NB4 (cell line): ENCODE measurements around the gene TMPRSS7.
"Not testable (repeated sequence)": the region's sequence is repeated elsewhere in the genome, so short reads cannot be mapped to it uniquely, and the experiment has no call there.

ENCODE experiments used
- DNase-seq: peaks from one replicate; pipeline ENCODE4 v3.0.0; 2010; ENCODE audit warnings: low read depth
- H3K4me3 ChIP-seq: one replicate; pipeline ENCODE4 v1.5.1; 2011; ENCODE audit warnings: mild to moderate bottlenecking, low read depth, low read length, moderate library complexity
- MYC ChIP-seq: IDR thresholded peaks from 2 replicates; pipeline ENCODE4 v1.6.1; 2011; ENCODE audit warnings: low read depth, low read length
- POLR2A ChIP-seq: IDR thresholded peaks from 2 replicates; pipeline ENCODE4 v1.6.1; 2011; ENCODE audit warnings: mild to moderate bottlenecking; ENCODE audit not compliant: insufficient read length; ENCODE audit errors: extremely low read depth
- TF ChIP-seq, protein P1 (sequence below): IDR thresholded peaks from one replicate; pipeline ENCODE4 v1.5.1; 2012; ENCODE audit warnings: low read depth, low read length
- TF ChIP-seq, protein P2 (sequence below): IDR thresholded peaks from 2 replicates; pipeline ENCODE4 v1.6.1; 2011; ENCODE audit warnings: low read depth, low read length

The TMPRSS7 gene

DNA sequence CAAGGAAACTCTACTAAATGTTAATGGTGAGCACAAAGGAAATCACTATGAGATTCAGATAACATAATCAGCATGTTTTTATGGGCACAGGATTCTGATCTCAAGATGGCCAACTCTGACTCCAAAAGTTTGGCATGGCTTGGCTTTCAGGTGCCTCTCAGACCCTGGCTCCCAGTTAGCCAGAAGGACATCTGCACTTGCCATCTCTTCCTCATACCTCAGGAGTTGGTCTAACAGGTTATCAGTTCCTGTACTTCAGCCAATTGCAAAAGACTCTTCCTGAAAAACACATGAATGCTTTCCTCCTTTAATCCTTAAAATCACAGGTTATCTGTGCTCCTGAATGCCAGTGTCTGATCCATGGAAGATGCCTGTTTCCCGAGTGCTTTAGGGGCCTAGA lies 25.0 kb downstream of the TMPRSS7 start:
- no peak for DNase-seq
- H3K4me3 ChIP-seq: no peak overlapping the region
- TF ChIP-seq MYC (no peak), POLR2A (no peak)
- TF ChIP-seq, protein P1, sequence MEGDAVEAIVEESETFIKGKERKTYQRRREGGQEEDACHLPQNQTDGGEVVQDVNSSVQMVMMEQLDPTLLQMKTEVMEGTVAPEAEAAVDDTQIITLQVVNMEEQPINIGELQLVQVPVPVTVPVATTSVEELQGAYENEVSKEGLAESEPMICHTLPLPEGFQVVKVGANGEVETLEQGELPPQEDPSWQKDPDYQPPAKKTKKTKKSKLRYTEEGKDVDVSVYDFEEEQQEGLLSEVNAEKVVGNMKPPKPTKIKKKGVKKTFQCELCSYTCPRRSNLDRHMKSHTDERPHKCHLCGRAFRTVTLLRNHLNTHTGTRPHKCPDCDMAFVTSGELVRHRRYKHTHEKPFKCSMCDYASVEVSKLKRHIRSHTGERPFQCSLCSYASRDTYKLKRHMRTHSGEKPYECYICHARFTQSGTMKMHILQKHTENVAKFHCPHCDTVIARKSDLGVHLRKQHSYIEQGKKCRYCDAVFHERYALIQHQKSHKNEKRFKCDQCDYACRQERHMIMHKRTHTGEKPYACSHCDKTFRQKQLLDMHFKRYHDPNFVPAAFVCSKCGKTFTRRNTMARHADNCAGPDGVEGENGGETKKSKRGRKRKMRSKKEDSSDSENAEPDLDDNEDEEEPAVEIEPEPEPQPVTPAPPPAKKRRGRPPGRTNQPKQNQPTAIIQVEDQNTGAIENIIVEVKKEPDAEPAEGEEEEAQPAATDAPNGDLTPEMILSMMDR: no peak
- TF ChIP-seq, protein P2, sequence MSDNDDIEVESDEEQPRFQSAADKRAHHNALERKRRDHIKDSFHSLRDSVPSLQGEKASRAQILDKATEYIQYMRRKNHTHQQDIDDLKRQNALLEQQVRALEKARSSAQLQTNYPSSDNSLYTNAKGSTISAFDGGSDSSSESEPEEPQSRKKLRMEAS: no peak

DNA sequence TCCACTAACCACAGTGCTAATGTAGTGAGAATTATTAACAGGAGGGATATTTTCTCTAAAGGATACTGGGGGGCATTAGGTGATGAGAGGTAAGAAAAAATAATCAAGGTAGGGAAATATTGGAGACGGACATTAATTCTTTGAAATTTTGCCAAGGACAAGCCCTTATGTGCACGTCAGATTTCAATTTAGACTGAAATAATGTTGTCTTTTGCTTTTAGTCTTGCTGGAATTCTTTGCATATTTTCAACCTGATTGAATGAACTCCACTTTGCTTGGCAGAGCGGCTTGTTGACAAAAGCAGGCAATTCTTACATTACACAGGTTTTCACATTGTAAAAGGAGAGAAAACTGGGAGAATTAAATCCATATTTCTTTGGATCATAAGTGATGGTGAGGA lies 26.6 kb downstream of the TMPRSS7 start:
- DNase-seq: no peak
- TF ChIP-seq, protein P2: no peak
- TF ChIP-seq POLR2A: no peak
- TF ChIP-seq, protein P1: no peak
- no peak for TF ChIP-seq MYC
- no peak overlapping the region for H3K4me3 ChIP-seq

DNA sequence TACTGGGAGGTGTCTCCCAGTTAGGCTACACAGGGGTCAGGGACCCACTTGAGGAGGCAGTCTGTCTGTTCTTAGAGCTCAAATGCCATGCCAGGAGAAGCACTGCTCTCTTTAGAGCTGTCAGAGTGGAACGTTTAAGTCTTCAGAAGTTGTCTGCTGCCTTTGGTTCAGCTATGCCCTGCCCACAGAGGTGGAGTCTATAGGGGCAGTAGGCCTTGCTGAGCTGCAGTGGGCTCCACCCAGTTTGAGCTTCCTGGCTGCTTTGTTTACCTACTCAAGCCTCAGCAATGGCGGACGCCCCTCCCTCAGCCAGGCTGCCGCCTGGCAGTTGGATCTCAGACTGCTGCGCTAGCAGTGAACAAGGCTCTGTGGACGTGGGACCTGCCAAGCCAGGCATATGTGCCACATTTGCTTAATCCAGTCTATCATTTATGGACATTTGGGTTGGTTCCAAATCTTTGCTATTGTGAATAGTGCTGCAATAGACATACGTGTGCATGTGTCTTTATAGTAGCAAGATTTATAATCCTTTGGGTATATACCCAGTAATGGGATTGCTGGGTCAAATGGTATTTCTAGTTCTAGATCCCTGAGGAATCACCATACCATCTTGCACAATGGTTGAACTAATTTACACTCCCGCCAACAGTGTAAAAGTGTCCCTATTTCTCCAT lies 38.0 kb downstream of the TMPRSS7 start:
- not testable (repeated sequence) for DNase-seq, H3K4me3 ChIP-seq

DNA sequence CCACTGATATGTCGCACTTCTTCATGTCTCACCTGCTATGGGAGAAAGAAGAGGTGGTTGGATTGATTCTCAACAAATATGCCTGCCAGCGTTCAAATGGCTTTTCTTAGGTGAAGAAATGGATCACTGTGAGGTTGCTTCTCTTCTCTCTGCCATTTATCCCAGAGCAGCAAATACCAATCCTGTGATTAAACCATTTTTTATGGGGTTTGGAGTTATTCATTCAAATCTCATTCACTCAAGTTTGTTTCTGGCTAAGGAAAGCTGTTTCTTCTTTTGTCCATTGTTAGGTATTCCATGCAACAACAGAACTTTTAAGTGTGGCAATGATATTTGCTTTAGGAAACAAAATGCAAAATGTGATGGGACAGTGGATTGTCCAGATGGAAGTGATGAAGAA lies 39.5 kb downstream of the TMPRSS7 start:
- DNase-seq: no peak
- TF ChIP-seq MYC: no peak
- TF ChIP-seq, protein P1: no peak
- no peak for TF ChIP-seq POLR2A
- TF ChIP-seq, protein P2: no peak
- no peak overlapping the region for H3K4me3 ChIP-seq

DNA sequence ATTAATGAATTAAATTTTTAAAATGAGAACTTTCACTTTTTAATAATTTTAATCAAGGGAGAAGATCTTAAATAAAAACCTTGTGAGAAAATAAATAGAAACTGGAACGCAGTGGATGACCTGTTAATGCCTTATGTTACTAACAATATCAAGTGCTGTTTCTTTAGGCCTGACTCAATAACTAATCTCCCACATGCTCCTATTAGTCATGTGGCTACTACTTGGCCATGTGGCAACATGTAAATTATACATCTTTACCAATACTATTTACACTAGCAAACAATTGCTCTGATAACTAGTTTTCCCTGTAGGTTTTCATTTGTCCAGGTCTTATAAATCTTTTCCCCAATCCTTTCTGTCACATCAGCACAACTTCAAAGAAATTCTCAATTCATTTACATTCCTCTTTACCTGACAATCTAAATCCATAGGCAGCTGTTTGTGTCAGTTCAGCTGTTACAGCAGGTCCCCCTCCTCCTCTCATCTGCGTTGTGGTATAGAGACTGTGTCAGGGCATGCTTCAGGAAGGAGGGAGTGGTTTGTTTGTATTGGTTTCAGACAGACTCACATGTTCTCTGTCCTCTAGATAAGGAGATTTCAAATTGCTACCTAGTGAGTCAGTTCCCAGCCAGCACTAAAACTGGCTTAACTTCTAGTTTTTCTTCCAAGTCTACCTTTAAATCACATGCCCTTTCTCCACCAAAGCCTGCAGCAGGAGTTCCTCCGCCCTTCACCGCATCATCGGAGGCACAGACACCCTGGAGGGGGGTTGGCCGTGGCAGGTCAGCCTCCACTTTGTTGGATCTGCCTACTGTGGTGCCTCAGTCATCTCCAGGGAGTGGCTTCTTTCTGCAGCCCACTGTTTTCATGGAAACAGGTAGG lies 40.3 kb downstream of the TMPRSS7 start:
- no peak for DNase-seq
- no peak overlapping the region for H3K4me3 ChIP-seq
- TF ChIP-seq MYC (no peak), POLR2A (no peak)
- TF ChIP-seq, protein P2: no peak
- TF ChIP-seq, protein P1: no peak

DNA sequence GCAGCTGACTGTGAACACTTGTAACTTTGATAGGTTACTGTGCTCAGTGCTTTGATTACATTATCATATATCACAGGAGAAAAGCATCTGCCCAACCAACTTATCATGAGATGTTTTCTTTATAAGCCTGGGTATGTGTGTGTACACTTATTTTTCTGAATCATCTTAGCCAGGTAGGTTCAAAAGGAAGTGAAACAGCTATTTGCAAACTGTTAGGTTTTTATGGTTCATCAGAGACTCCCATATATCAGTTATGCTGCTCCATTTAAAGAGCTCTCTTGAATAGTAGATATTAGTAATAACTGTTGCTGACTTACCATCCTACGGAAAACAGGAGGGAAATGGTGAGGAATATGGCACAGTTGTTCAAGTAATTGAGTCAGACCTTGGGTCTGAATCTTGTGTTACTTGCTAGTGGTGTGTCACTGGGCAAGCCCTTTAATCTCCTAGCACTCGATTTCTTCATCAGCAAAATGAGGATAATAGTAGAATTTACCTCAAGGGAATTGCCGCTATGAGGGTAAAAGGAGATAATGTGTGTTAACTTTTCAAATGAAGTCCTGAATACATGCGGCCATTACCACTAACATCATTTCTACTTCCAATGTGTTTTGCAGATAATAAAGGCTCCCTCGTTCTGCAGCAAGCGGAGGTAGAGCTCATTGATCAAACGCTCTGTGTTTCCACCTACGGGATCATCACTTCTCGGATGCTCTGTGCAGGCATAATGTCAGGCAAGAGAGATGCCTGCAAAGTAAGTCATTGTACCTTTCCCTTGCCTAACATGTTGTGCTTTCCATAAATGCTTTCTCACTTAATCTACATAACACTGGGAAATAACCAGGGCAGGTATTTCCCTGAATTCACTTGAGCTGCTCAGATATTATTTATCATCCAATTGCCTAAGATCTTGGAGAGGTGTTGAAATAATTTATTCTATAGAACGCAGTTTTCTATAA lies 43.9 kb downstream of the TMPRSS7 start:
- H3K4me3 ChIP-seq: no peak overlapping the region
- DNase-seq: no peak
- no peak for TF ChIP-seq POLR2A
- TF ChIP-seq, protein P1: no peak
